ENCODE measurements around the gene HNRNPA2B1.
A peak's percentile ranks its signal among the peaks of the same experiment; 100 is the strongest.

The HNRNPA2B1 gene

GRCh38 chr7:26203016-26203415 lies 2.5 kb upstream of the HNRNPA2B1 start:
- Histone ChIP-seq H2AFZ (ENCODE audit: low read depth, low read length) (no peak overlapping the region), H3K4me3 (ENCODE audit: low read length) (peak overlapping the region; percentile 98), H3K9me3 (ENCODE audit: insufficient read depth, low read length) (no peaks in the 10 kb centered on the region), H3K4me1 (ENCODE audit: low read length) (peaks cover 24% of the 10 kb centered on the region), H3K27me3 (ENCODE audit: low read depth, low read length) (no peaks in the 10 kb centered on the region), H3K4me2 (ENCODE audit: low read length) (peak overlapping the region; percentile 98), H3K36me3 (replicated peaks; ENCODE audit: low read depth, low read length) (peaks cover 62% of the 10 kb centered on the region), H3K79me2 (ENCODE audit: low read length) (peaks cover 91% of the 10 kb centered on the region), H4K20me1 (ENCODE audit: insufficient read depth, low read length) (peaks cover 63% of the 10 kb centered on the region), H3K27ac (ENCODE audit: low read length) (peak overlapping the region; percentile 100), H3K9ac (ENCODE audit: low read length) (peak overlapping the region; percentile 100)
- TF ChIP-seq CTCF (IDR thresholded peaks at IDR 0.05; ENCODE audit: low read depth, low read length) (no peak), EZH2phosphoT487 (IDR thresholded peaks at IDR 0.05; ENCODE audit: low read depth) (no peak)

- TF ChIP-seq CTCF (IDR thresholded peaks at IDR 0.05; ENCODE audit: low read depth, low read length) = no peak
- TF ChIP-seq EZH2phosphoT487 (IDR thresholded peaks at IDR 0.05; ENCODE audit: low read depth) = no peak
- Histone ChIP-seq H2AFZ (ENCODE audit: low read depth, low read length) (no peak overlapping the region), H3K4me2 (ENCODE audit: low read length) (peak overlapping the region; percentile 98), H3K27me3 (ENCODE audit: low read depth, low read length) (no peaks in the 10 kb centered on the region), H3K79me2 (ENCODE audit: low read length) (peaks cover 91% of the 10 kb centered on the region), H4K20me1 (ENCODE audit: insufficient read depth, low read length) (peaks cover 70% of the 10 kb centered on the region), H3K27ac (ENCODE audit: low read length) (peak overlapping the region; percentile 100), H3K9me3 (ENCODE audit: insufficient read depth, low read length) (no peaks in the 10 kb centered on the region), H3K9ac (ENCODE audit: low read length) (peak overlapping the region; percentile 100), H3K4me1 (ENCODE audit: low read length) (peaks cover 29% of the 10 kb centered on the region), H3K36me3 (replicated peaks; ENCODE audit: low read depth, low read length) (peaks cover 64% of the 10 kb centered on the region), H3K4me3 (ENCODE audit: low read length) (peak overlapping the region; percentile 98)
Observed at GRCh38 chr7:26202019-26202990, 1.8 kb upstream of the HNRNPA2B1 start.

DNA sequence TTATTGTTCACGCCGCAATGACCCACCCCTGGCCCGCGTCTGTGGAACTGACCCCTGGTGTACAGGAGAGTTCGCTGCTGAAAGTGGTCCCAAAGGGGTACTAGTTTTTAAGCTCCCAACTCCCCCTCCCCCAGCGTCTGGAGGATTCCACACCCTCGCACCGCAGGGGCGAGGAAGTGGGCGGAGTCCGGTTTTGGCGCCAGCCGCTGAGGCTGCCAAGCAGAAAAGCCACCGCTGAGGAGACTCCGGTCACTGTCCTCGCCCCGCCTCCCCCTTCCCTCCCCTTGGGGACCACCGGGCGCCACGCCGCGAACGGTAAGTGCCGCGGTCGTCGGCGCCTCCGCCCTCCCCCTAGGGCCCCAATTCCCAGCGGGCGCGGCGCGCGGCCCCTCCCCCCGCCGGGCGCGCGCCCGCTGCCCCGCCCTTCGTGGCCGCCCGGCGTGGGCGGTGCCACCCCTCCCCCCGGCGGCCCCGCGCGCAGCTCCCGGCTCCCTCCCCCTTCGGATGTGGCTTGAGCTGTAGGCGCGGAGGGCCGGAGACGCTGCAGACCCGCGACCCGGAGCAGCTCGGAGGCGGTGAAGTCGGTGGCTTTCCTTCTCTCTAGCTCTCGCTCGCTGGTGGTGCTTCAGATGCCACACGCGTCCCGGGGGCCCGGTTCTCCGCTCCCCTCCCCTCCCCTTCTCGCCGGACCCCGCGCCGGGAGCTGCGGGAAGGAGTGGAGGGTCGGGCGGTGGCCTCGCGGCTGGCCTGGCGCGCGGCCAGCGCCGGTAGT lies 887 bp upstream of the HNRNPA2B1 start, which contains the start of gene CBX3:
CBX3 (plus strand) TSS at position 499 of the 772 bp plus-strand sequence. CDS start 1,254 bp downstream, outside the sequence.
- Histone ChIP-seq H3K27ac (ENCODE audit: low read length) (peak within 1 kb of the TSS; percentile 100), H3K4me2 (ENCODE audit: low read length) (peak within 1 kb of the TSS; percentile 98), H3K36me3 (replicated peaks; ENCODE audit: low read depth, low read length) (peaks cover 64% of the 10 kb centered on the region), H4K20me1 (ENCODE audit: insufficient read depth, low read length) (peaks cover 72% of the 10 kb centered on the region), H3K9ac (ENCODE audit: low read length) (peak within 1 kb of the TSS; percentile 100), H3K79me2 (ENCODE audit: low read length) (peaks cover 91% of the 10 kb centered on the region), H3K4me1 (ENCODE audit: low read length) (peaks cover 38% of the 10 kb centered on the region), H3K27me3 (ENCODE audit: low read depth, low read length) (no peaks in the 10 kb centered on the region), H3K9me3 (ENCODE audit: insufficient read depth, low read length) (no peaks in the 10 kb centered on the region), H2AFZ (ENCODE audit: low read depth, low read length) (peak within 1 kb of the TSS; percentile 82), H3K4me3 (ENCODE audit: low read length) (peak within 1 kb of the TSS; percentile 98)
- no peak for TF ChIP-seq EZH2phosphoT487 (IDR thresholded peaks at IDR 0.05; ENCODE audit: low read depth)
- TF ChIP-seq CTCF (IDR thresholded peaks at IDR 0.05; ENCODE audit: low read depth, low read length) = no peak
